A549 (cell line): ENCODE data around the gene CPSF4.

Experiments used
- POLR2A ChIP-seq: IDR thresholded peaks from 2 replicates; pipeline ENCODE4 v1.6.1; 2012; ENCODE audit warnings: mild to moderate bottlenecking, low read length
- ZC3H11A ChIP-seq: fragments of 450-650 bp; IDR thresholded peaks from 2 replicates; pipeline ENCODE4 v1.6.1; 2014; ENCODE audit warnings: antibody characterized with exemption, mild to moderate bottlenecking
- TF ChIP-seq, protein P1 (sequence below): IDR thresholded peaks from 2 replicates; pipeline ENCODE4 v1.6.1; 2012

DNA sequence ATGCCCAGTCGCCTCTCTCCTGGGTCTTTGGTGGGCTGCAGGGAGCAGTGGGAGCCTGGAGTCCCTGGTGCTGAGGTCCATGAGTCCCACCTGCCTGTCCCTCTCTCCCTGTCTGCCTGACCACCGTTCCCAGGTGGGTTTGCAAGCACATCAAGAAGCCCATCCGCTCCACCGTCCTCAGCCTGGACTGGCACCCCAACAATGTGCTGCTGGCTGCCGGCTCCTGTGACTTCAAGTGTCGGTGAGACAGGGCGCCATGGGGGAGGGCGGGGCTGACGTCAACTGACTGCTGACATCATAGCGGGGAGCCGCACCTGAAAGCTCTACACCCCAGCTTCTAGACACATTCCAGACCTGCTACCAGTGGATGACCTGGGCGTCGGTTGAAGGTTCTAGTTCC is 49.0 kb upstream of the CPSF4 start:
- TF ChIP-seq, protein P1, sequence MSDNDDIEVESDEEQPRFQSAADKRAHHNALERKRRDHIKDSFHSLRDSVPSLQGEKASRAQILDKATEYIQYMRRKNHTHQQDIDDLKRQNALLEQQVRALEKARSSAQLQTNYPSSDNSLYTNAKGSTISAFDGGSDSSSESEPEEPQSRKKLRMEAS, result no peak
- no peak for TF ChIP-seq POLR2A
- TF ChIP-seq ZC3H11A, result no peak
